Testis (tissue), 3 donors: ENCODE measurements around the gene WEE1. TPM values are rescaled to one million over a fixed set of nuclear protein-coding genes. Genes with fewer than 3 reads are reported as not detected.

Source experiments
- DNase-seq: peaks from one replicate; pipeline ENCODE4 v3.0.0-alpha.2; 2019
- H3K27ac ChIP-seq, 2 donors: fragments of 200-600 bp; sonication (generic); one replicate each; pipeline ENCODE4 v1.5.1; 2019
- H3K27me3 ChIP-seq: fragments of 200-600 bp; sonication (generic); one replicate; pipeline ENCODE4 v1.5.1; 2019
- H3K36me3 ChIP-seq: fragments of 200-600 bp; sonication (generic); one replicate; pipeline ENCODE4 v1.5.1; 2017; ENCODE audit warnings: low read depth; ENCODE audit errors: missing control alignments
- H3K4me1 ChIP-seq: fragments of 200-600 bp; sonication (generic); one replicate; pipeline ENCODE4 v1.5.1; 2019
- H3K4me3 ChIP-seq, 2 donors: fragments of 200-600 bp; sonication (generic); one replicate each; pipeline ENCODE4 v1.5.1; 2017 to 2019
- H3K9me3 ChIP-seq: fragments of 200-600 bp; sonication (generic); one replicate; pipeline ENCODE4 v1.5.1; 2017
- POLR2A ChIP-seq: fragments of 450-650 bp; IDR thresholded peaks from one replicate; pipeline ENCODE4 v1.6.1; 2017; ENCODE audit warnings: antibody characterized with exemption, mild to moderate bottlenecking, moderate library complexity
- WGBS, 2 donors: methylation state at CpG; one replicate each; pipeline ENCODE4 v1.1.5; 2018; 5-methylcytosine and 5-hydroxymethylcytosine counted together
- intact Hi-C: fragments of 100-400 bp; cut with DNase I; formaldehyde crosslinking; loops from one replicate; pipeline ENCODE4 v1.15.1; 2023; ENCODE audit warnings: low total_unique reads
- polyA plus RNA-seq: library from polyadenylated mRNA; stranded (reverse); fragments of 350-450 nt; fragmentation: Illumina TruSeq; extraction: RNeasy Lipid Tissue Mini Kit (QIAGEN cat#74804); gene quantifications from one replicate; pipeline ENCODE4 v1.2.3, GENCODE V29; 2014; ENCODE audit warnings: low read depth, low replicate concordance; ENCODE audit not compliant: insufficient read depth
- total RNA-seq, 2 donors: library from RNA; depleted of rRNA; stranded (reverse); fragments of >200 nt; gene quantifications; one replicate each; pipeline ENCODE4 v1.2.3, GENCODE V29; 2016
- TF ChIP-seq, protein P1 (sequence below), 3 experiments: fragments of 450-650 bp in 2 of 3; fragments of 200-600 bp in 1 of 3; sonication (generic) in 1 of 3; IDR thresholded peaks; one replicate each; pipeline ENCODE4 v1.5.1; 2016 to 2019; ENCODE audit warnings: antibody characterized with exemption in 3 of 3, mild to moderate bottlenecking in 2 of 3, moderate library complexity in 1 of 3

WEE1 gene
- total and polyA plus RNA-seq, 3 donors from 2014 or later = 34.3 to 100 (median 59.8) TPM

DNA sequence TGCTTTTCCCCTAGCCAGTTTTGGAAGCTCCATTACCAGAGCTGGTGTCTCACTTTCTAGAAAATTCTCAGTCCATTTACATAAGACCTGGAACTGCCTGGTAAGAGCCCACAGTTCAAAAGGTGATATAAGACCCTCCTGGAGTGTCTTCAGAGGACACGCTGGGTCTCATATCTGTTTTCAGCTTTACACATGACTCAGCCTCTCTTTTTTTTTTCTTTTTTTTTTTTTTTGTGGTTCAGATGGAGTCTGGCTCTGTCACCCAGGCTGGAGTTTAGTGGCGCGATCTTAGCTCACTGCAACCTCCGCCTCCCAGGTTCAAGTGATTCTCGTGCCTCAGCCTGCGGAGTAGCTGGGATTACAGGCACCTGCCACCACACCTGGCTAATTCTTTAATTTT lies 30.7 kb downstream of the WEE1 start:
- no peaks in the 10 kb centered on the region for H3K9me3 ChIP-seq
- H3K27ac ChIP-seq = no peak overlapping the region
- no peaks in the 10 kb centered on the region for H3K27me3 ChIP-seq
- no peak for DNase-seq
- no peak overlapping the region for H3K4me3 ChIP-seq
- H3K4me1 ChIP-seq = no peaks in the 10 kb centered on the region
- 96% methylated on average over 6 of the region's 6 CpGs for WGBS, 2 donors
- no peaks in the 10 kb centered on the region for H3K36me3 ChIP-seq
- TF ChIP-seq, protein P1, sequence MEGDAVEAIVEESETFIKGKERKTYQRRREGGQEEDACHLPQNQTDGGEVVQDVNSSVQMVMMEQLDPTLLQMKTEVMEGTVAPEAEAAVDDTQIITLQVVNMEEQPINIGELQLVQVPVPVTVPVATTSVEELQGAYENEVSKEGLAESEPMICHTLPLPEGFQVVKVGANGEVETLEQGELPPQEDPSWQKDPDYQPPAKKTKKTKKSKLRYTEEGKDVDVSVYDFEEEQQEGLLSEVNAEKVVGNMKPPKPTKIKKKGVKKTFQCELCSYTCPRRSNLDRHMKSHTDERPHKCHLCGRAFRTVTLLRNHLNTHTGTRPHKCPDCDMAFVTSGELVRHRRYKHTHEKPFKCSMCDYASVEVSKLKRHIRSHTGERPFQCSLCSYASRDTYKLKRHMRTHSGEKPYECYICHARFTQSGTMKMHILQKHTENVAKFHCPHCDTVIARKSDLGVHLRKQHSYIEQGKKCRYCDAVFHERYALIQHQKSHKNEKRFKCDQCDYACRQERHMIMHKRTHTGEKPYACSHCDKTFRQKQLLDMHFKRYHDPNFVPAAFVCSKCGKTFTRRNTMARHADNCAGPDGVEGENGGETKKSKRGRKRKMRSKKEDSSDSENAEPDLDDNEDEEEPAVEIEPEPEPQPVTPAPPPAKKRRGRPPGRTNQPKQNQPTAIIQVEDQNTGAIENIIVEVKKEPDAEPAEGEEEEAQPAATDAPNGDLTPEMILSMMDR (IDR thresholded peaks at IDR 0.05) = no peak
- TF ChIP-seq POLR2A = no peak
- intact Hi-C loops = no loop called here

DNA sequence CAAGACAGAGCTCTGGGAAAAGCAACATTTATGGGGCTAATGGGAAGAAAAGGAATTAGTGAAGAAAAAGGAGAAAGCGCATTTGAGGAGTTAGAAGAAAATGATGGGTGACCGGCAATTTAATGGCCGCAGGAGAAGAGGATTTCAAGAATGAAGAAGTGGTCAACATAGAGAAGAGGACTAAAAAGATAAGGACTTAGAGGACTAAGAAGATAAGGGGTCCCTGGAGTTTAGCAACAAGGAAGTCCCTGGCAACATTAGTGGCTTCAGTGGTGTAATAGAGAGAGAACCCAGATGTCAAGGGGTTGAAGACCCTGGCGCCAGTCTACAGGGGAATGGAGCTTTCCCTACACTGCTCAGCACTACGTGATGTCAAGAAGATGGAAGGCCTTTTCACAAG lies 32.3 kb downstream of the WEE1 start:
- Histone ChIP-seq H3K27me3 (no peaks in the 10 kb centered on the region), H3K9me3 (no peaks in the 10 kb centered on the region), H3K36me3 (no peaks in the 10 kb centered on the region), H3K27ac (no peak overlapping the region), H3K4me3 (no peak overlapping the region), H3K4me1 (no peaks in the 10 kb centered on the region)
- no peak for TF ChIP-seq POLR2A
- TF ChIP-seq, protein P1 (IDR thresholded peaks at IDR 0.05) = no peak
- no peak for DNase-seq
- intact Hi-C loops = no loop called here
- 95 to 96% methylated on average over 5 of the region's 5 CpGs for WGBS, 2 donors

DNA sequence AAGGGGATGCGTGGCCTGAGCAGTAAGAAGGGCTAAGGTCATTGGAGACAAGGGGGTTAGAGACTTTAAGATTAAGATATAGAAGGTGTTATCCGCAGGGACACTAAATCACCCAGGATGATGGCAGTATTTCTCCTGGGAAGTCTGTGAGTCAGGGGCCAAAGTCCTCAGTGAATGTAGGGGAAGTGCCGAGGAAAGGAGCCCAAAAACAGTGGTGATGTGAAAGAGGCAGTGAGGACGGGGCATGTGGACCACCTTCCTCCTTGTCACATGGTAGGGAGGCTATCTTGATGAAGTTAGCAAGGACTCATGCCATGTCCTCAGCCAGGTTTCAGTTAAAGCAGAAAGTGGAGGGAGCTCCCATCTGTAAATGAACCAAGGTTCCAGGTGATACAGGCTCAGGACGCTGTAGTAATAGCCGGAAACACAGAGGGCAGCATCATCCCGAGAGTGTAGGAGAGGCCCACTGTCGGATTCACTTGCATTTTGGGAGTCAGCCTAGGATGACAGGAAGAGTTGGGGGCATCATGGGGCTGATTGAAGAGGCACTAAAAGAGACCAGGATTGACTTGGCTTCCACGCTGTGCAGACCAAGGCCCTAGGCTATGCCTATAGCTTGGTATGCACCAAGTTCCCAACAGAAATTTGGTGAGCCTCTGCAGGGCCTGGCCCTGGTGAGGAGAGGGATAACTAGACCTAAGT lies 33.5 kb downstream of the WEE1 start:
- Histone ChIP-seq H3K27me3 (no peaks in the 10 kb centered on the region), H3K4me1 (no peaks in the 10 kb centered on the region), H3K4me3 (no peak overlapping the region), H3K9me3 (no peaks in the 10 kb centered on the region), H3K36me3 (no peaks in the 10 kb centered on the region), H3K27ac (no peak overlapping the region)
- TF ChIP-seq POLR2A = no peak
- TF ChIP-seq, protein P1 (IDR thresholded peaks at IDR 0.05) = no peak
- DNase-seq = no peak
- WGBS, 2 donors = 81% methylated on average over 9 of the region's 9 CpGs
- intact Hi-C loops = no loop called here

DNA sequence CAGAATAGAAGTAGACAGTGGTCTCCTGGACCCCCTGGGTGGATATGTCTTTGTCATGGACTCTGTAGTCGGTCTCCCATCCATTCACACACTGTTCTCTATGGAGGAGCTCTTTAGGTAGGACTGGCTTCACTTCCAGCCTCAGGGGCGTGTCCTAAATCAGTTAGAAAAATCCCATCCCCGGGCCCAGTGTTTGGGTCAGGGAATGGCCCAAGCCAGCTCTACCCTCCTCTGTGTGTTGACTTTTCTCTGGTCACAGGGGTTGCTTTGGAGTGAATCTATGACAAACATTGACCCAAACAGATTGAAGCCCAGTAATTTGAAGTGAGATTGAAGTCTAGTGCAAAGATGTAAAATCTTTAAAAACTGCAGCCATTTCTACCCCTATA lies 34.0 kb downstream of the WEE1 start:
- intact Hi-C loops = no loop called here
- Histone ChIP-seq H3K27me3 (no peaks in the 10 kb centered on the region), H3K9me3 (no peaks in the 10 kb centered on the region), H3K4me3 (no peak overlapping the region), H3K27ac (no peak overlapping the region), H3K36me3 (no peaks in the 10 kb centered on the region), H3K4me1 (peaks cover 1% of the 10 kb centered on the region)
- WGBS, 2 donors = 78 to 90% methylated on average over 3 of the region's 3 CpGs
- DNase-seq = no peak
- TF ChIP-seq, protein P1 (IDR thresholded peaks at IDR 0.05) = no peak
- no peak for TF ChIP-seq POLR2A
